PFSK-1 (cell line): Measurements from ENCODE around the gene HSPB8.

Source experiments
- POLR2AphosphoS5 ChIP-seq: IDR thresholded peaks from 2 replicates; pipeline ENCODE4 v1.6.1; 2012; ENCODE audit warnings: low read depth, mild to moderate bottlenecking, control low read depth, low read length, moderate library complexity
- TAF1 ChIP-seq: IDR thresholded peaks from 2 replicates; pipeline ENCODE4 v1.6.1; 2012; ENCODE audit warnings: low read length, control low read depth, borderline replicate concordance; ENCODE audit not compliant: insufficient read depth
- TF ChIP-seq, protein P1 (sequence below), 2 experiments: IDR thresholded peaks; 2 replicates each; pipeline versions ENCODE4 v1.6.1 to v1.8.0; 2011 to 2012; ENCODE audit warnings: low read depth in 2 of 2, low read length in 2 of 2, control low read depth in 1 of 2, inconsistent platforms in 1 of 2, mild to moderate bottlenecking in 1 of 2, moderate library complexity in 1 of 2; ENCODE audit not compliant: insufficient read depth in 1 of 2

DNA sequence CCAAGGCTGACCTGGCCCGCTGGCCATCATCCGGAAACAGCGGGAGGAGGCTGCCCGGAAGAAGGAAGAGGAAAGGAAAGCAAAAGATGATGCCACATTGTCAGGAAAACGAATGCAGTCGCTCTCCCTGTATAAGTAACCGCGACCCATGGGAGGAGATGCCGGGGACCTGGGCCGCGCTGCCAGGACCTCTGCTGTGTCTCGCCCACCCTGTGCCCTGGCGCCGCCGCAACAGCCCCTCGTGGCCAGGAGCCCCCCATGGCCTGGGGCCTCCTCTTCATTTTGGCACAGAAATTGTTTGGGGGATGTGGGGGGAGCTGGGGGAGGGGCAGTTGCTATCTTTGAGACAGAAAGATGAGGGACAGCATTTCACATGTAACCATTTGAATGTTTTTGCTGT is 16.5 kb downstream of the HSPB8 start:
- no peak for TF ChIP-seq POLR2AphosphoS5
- no peak for TF ChIP-seq TAF1
- TF ChIP-seq, protein P1, sequence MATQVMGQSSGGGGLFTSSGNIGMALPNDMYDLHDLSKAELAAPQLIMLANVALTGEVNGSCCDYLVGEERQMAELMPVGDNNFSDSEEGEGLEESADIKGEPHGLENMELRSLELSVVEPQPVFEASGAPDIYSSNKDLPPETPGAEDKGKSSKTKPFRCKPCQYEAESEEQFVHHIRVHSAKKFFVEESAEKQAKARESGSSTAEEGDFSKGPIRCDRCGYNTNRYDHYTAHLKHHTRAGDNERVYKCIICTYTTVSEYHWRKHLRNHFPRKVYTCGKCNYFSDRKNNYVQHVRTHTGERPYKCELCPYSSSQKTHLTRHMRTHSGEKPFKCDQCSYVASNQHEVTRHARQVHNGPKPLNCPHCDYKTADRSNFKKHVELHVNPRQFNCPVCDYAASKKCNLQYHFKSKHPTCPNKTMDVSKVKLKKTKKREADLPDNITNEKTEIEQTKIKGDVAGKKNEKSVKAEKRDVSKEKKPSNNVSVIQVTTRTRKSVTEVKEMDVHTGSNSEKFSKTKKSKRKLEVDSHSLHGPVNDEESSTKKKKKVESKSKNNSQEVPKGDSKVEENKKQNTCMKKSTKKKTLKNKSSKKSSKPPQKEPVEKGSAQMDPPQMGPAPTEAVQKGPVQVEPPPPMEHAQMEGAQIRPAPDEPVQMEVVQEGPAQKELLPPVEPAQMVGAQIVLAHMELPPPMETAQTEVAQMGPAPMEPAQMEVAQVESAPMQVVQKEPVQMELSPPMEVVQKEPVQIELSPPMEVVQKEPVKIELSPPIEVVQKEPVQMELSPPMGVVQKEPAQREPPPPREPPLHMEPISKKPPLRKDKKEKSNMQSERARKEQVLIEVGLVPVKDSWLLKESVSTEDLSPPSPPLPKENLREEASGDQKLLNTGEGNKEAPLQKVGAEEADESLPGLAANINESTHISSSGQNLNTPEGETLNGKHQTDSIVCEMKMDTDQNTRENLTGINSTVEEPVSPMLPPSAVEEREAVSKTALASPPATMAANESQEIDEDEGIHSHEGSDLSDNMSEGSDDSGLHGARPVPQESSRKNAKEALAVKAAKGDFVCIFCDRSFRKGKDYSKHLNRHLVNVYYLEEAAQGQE (IDR thresholded peaks at IDR 0.05; ENCODE audit: insufficient read depth in 1 of 2, low read depth in 2 of 2, low read length in 2 of 2), result no peak
